ENCODE data around the gene PSMG1. TPM values are rescaled to one million over a fixed set of nuclear protein-coding genes. Genes with fewer than 3 reads are reported as not detected.

Gene PSMG1
- polyA plus RNA-seq, 1 donor, result 56.6 TPM

GRCh38 chr21:39181205-39181818, 1.9 kb downstream of the PSMG1 start:
- DNase-seq, result no peak
- WGBS (ENCODE audit: insufficient coverage, low lambda C conversion rate), result 86% methylated on average over 1 of the region's 4 CpGs

GRCh38 chr21:39180429-39181019, 2.7 kb downstream of the PSMG1 start:
- Histone ChIP-seq H3K27me3 (ENCODE audit: control insufficient read depth, insufficient read depth, low read length) (no peaks in the 10 kb centered on the region), H3K4me3 (ENCODE audit: low read length) (no peak overlapping the region), H3K9me3 (ENCODE audit: control insufficient read depth, low read depth, low read length) (no peaks in the 10 kb centered on the region), H3K4me1 (ENCODE audit: control insufficient read depth, insufficient read depth, low read length) (no peaks in the 10 kb centered on the region), H3K36me3 (ENCODE audit: control insufficient read depth, insufficient read depth, low read length) (peaks cover 28% of the 10 kb centered on the region), H3K27ac (ENCODE audit: low read length) (no peak overlapping the region)
- DNase-seq, result no peak
- 100% methylated on average over 1 of the region's 2 CpGs for WGBS (ENCODE audit: insufficient coverage, low lambda C conversion rate)

More at GRCh38 chr21:39181205-39181818, 1.9 kb downstream of the PSMG1 start:
- Histone ChIP-seq H3K9me3 (ENCODE audit: control insufficient read depth, low read depth, low read length) (no peaks in the 10 kb centered on the region), H3K4me1 (ENCODE audit: control insufficient read depth, insufficient read depth, low read length) (no peaks in the 10 kb centered on the region), H3K36me3 (ENCODE audit: control insufficient read depth, insufficient read depth, low read length) (peaks cover 22% of the 10 kb centered on the region), H3K4me3 (ENCODE audit: low read length) (no peak overlapping the region), H3K27ac (ENCODE audit: low read length) (no peak overlapping the region), H3K27me3 (ENCODE audit: control insufficient read depth, insufficient read depth, low read length) (no peaks in the 10 kb centered on the region)

GRCh38 chr21:39178421-39178820, 4.8 kb downstream of the PSMG1 start:
- Histone ChIP-seq H3K36me3 (ENCODE audit: control insufficient read depth, insufficient read depth, low read length) (peaks cover 37% of the 10 kb centered on the region), H3K27ac (ENCODE audit: low read length) (no peak overlapping the region), H3K4me1 (ENCODE audit: control insufficient read depth, insufficient read depth, low read length) (no peaks in the 10 kb centered on the region), H3K4me3 (ENCODE audit: low read length) (no peak overlapping the region), H3K9me3 (ENCODE audit: control insufficient read depth, low read depth, low read length) (no peaks in the 10 kb centered on the region), H3K27me3 (ENCODE audit: control insufficient read depth, insufficient read depth, low read length) (no peaks in the 10 kb centered on the region)
- WGBS (ENCODE audit: insufficient coverage, low lambda C conversion rate), result 94% methylated on average over 3 of the region's 7 CpGs
- DNase-seq, result no peak

GRCh38 chr21:39176271-39176709, 7.0 kb downstream of the PSMG1 start:
- no peaks in the 10 kb centered on the region for H3K4me1 ChIP-seq (ENCODE audit: control insufficient read depth, insufficient read depth, low read length)
- no peak overlapping the region for H3K4me3 ChIP-seq (ENCODE audit: low read length)
- H3K36me3 ChIP-seq (ENCODE audit: control insufficient read depth, insufficient read depth, low read length), result peaks cover 44% of the 10 kb centered on the region
- no peaks in the 10 kb centered on the region for H3K9me3 ChIP-seq (ENCODE audit: control insufficient read depth, low read depth, low read length)
- no peak for DNase-seq
- no peaks in the 10 kb centered on the region for H3K27me3 ChIP-seq (ENCODE audit: control insufficient read depth, insufficient read depth, low read length)
- no CpG with 5 or more reads among the region's 3 CpGs for WGBS (ENCODE audit: insufficient coverage, low lambda C conversion rate)
- H3K27ac ChIP-seq (ENCODE audit: low read length), result no peak overlapping the region

- WGBS (ENCODE audit: insufficient coverage, low lambda C conversion rate), result 93% methylated on average over 3 of the region's 10 CpGs
- Histone ChIP-seq H3K4me3 (ENCODE audit: low read length) (no peak overlapping the region), H3K36me3 (ENCODE audit: control insufficient read depth, insufficient read depth, low read length) (peaks cover 46% of the 10 kb centered on the region), H3K4me1 (ENCODE audit: control insufficient read depth, insufficient read depth, low read length) (no peaks in the 10 kb centered on the region), H3K9me3 (ENCODE audit: control insufficient read depth, low read depth, low read length) (no peaks in the 10 kb centered on the region), H3K27me3 (ENCODE audit: control insufficient read depth, insufficient read depth, low read length) (no peaks in the 10 kb centered on the region), H3K27ac (ENCODE audit: low read length) (no peak overlapping the region)
- DNase-seq, result no peak
Measured at GRCh38 chr21:39175665-39176064, 7.6 kb downstream of the PSMG1 start.

GRCh38 chr21:39175154-39175553, 8.1 kb downstream of the PSMG1 start:
- Histone ChIP-seq H3K27me3 (ENCODE audit: control insufficient read depth, insufficient read depth, low read length) (no peaks in the 10 kb centered on the region), H3K36me3 (ENCODE audit: control insufficient read depth, insufficient read depth, low read length) (peaks cover 46% of the 10 kb centered on the region), H3K4me3 (ENCODE audit: low read length) (no peak overlapping the region), H3K27ac (ENCODE audit: low read length) (no peak overlapping the region), H3K4me1 (ENCODE audit: control insufficient read depth, insufficient read depth, low read length) (no peaks in the 10 kb centered on the region), H3K9me3 (ENCODE audit: control insufficient read depth, low read depth, low read length) (no peaks in the 10 kb centered on the region)
- 100% methylated on average over 1 of the region's 4 CpGs for WGBS (ENCODE audit: insufficient coverage, low lambda C conversion rate)
- DNase-seq, result no peak

GRCh38 chr21:39173716-39174680, 9.3 kb downstream of the PSMG1 start:
- no peaks in the 10 kb centered on the region for H3K4me1 ChIP-seq (ENCODE audit: control insufficient read depth, insufficient read depth, low read length)
- no peaks in the 10 kb centered on the region for H3K27me3 ChIP-seq (ENCODE audit: control insufficient read depth, insufficient read depth, low read length)
- no peak for DNase-seq
- peaks cover 37% of the 10 kb centered on the region for H3K36me3 ChIP-seq (ENCODE audit: control insufficient read depth, insufficient read depth, low read length)
- 100% methylated on average over 1 of the region's 3 CpGs for WGBS (ENCODE audit: insufficient coverage, low lambda C conversion rate)
- no peak overlapping the region for H3K27ac ChIP-seq (ENCODE audit: low read length)
- H3K4me3 ChIP-seq (ENCODE audit: low read length), result no peak overlapping the region
- H3K9me3 ChIP-seq (ENCODE audit: control insufficient read depth, low read depth, low read length), result no peaks in the 10 kb centered on the region

- peaks cover 20% of the 10 kb centered on the region for H3K36me3 ChIP-seq (ENCODE audit: control insufficient read depth, insufficient read depth, low read length)
- H3K9me3 ChIP-seq (ENCODE audit: control insufficient read depth, low read depth, low read length), result no peaks in the 10 kb centered on the region
- no peak overlapping the region for H3K4me3 ChIP-seq (ENCODE audit: low read length)
- H3K27me3 ChIP-seq (ENCODE audit: control insufficient read depth, insufficient read depth, low read length), result no peaks in the 10 kb centered on the region
- 100% methylated on average over 1 of the region's 5 CpGs for WGBS (ENCODE audit: insufficient coverage, low lambda C conversion rate)
- no peak for DNase-seq
- H3K27ac ChIP-seq (ENCODE audit: low read length), result no peak overlapping the region
- H3K4me1 ChIP-seq (ENCODE audit: control insufficient read depth, insufficient read depth, low read length), result no peaks in the 10 kb centered on the region
Measured at GRCh38 chr21:39169906-39170305, 13.3 kb downstream of the PSMG1 start.

- no peak overlapping the region for H3K4me3 ChIP-seq (ENCODE audit: low read length)
- no peak for DNase-seq
- H3K9me3 ChIP-seq (ENCODE audit: control insufficient read depth, low read depth, low read length), result no peaks in the 10 kb centered on the region
- peaks cover 15% of the 10 kb centered on the region for H3K36me3 ChIP-seq (ENCODE audit: control insufficient read depth, insufficient read depth, low read length)
- no peak overlapping the region for H3K27ac ChIP-seq (ENCODE audit: low read length)
- no CpG with 5 or more reads among the region's 2 CpGs for WGBS (ENCODE audit: insufficient coverage, low lambda C conversion rate)
- H3K27me3 ChIP-seq (ENCODE audit: control insufficient read depth, insufficient read depth, low read length), result no peaks in the 10 kb centered on the region
- H3K4me1 ChIP-seq (ENCODE audit: control insufficient read depth, insufficient read depth, low read length), result no peaks in the 10 kb centered on the region
Measured at GRCh38 chr21:39168800-39169199, 14.5 kb downstream of the PSMG1 start.

- H3K9me3 ChIP-seq (ENCODE audit: control insufficient read depth, low read depth, low read length), result no peaks in the 10 kb centered on the region
- no peak overlapping the region for H3K27ac ChIP-seq (ENCODE audit: low read length)
- no peaks in the 10 kb centered on the region for H3K27me3 ChIP-seq (ENCODE audit: control insufficient read depth, insufficient read depth, low read length)
- H3K4me3 ChIP-seq (ENCODE audit: low read length), result no peak overlapping the region
- no peak for DNase-seq
- no peaks in the 10 kb centered on the region for H3K4me1 ChIP-seq (ENCODE audit: control insufficient read depth, insufficient read depth, low read length)
- H3K36me3 ChIP-seq (ENCODE audit: control insufficient read depth, insufficient read depth, low read length), result no peaks in the 10 kb centered on the region
- no CpG with 5 or more reads among the region's 2 CpGs for WGBS (ENCODE audit: insufficient coverage, low lambda C conversion rate)
Measured at GRCh38 chr21:39164523-39164922, 18.7 kb downstream of the PSMG1 start.

Measured in large intestine (tissue), 3 donors.